Breast epithelium (tissue), 4 donors: ENCODE results near the gene UBE4B. TPM values are rescaled to one million over a fixed set of nuclear protein-coding genes. Genes with fewer than 3 reads are reported as not detected.
"Not testable (repeated sequence)": the region's sequence is repeated elsewhere in the genome, so short reads cannot be mapped to it uniquely, and the experiment has no call there.

ENCODE experiments used
- DNase-seq, 2 donors: peaks; one replicate each; pipeline ENCODE4 v3.0.0-alpha.2; 2019; ENCODE audit warnings: low spot score in 2 of 2
- H3K27ac ChIP-seq, 2 donors: fragments of 200-600 bp; sonication (generic) in 1 of 2; one replicate each; pipeline ENCODE4 v1.5.1; 2016 to 2019; ENCODE audit warnings: mild to moderate bottlenecking in 1 of 2
- H3K27me3 ChIP-seq, 2 donors: fragments of 200-600 bp; sonication (generic) in 1 of 2; one replicate each; pipeline versions ENCODE4 v1.5.1 to v1.6.0; 2017 to 2019; ENCODE audit warnings: control low read depth in 1 of 2, mild to moderate bottlenecking in 1 of 2
- H3K36me3 ChIP-seq: fragments of 200-600 bp; one replicate; pipeline ENCODE4 v1.5.1; 2019
- H3K4me1 ChIP-seq, 2 donors: fragments of 200-600 bp; sonication (generic); one replicate each; pipeline ENCODE4 v1.5.1; 2016 to 2019; ENCODE audit warnings: control low read depth in 1 of 2
- H3K4me3 ChIP-seq, 3 donors: fragments of 200-600 bp; sonication (generic); 1 replicate in 2 of 3; 2 replicates in 1 of 3; pipeline ENCODE4 v1.5.1; 2016 to 2019; ENCODE audit warnings: mild to moderate bottlenecking in 3 of 3, moderate library complexity in 2 of 3
- H3K9me3 ChIP-seq, 2 donors: fragments of 200-600 bp; sonication (generic) in 1 of 2; one replicate each; pipeline ENCODE4 v1.5.1; 2016 to 2019; ENCODE audit warnings: control low read depth in 1 of 2
- CTCF ChIP-seq, 3 donors: fragments of 450-650 bp; IDR thresholded peaks; one replicate each; pipeline ENCODE4 v1.5.1; 2016 to 2017; ENCODE audit warnings: antibody characterized with exemption in 3 of 3, mild to moderate bottlenecking in 3 of 3, moderate library complexity in 3 of 3
- POLR2A ChIP-seq: fragments of 450-650 bp; IDR thresholded peaks from one replicate; pipeline ENCODE4 v1.6.1; 2016; ENCODE audit warnings: antibody characterized with exemption, mild to moderate bottlenecking, moderate library complexity
- POLR2AphosphoS5 ChIP-seq, 3 donors: sonication (generic); formaldehyde crosslinking; IDR thresholded peaks; one replicate each; pipeline ENCODE4 v1.6.1; 2017; ENCODE audit warnings: antibody characterized with exemption in 3 of 3
- intact Hi-C: fragments of 100-400 bp; cut with DNase I; formaldehyde crosslinking; loops from one replicate; pipeline ENCODE4 v1.15.1; 2023; ENCODE audit warnings: low total_unique reads
- total RNA-seq, 3 donors: library from RNA; depleted of rRNA; stranded (reverse); fragments of >200 nt; gene quantifications; one replicate each; pipeline ENCODE4 v1.1.0, GENCODE V29; 2016

UBE4B gene
- total RNA-seq, 3 donors from 2014 or later: 36.4 to 43.4 (median 41.7) TPM

- no peak for DNase-seq
- TF ChIP-seq POLR2A (no peak), CTCF (IDR thresholded peaks at IDR 0.05) (no peak), POLR2AphosphoS5 (IDR thresholded peaks at IDR 0.05) (no peak)
- intact Hi-C loops: no loop called here
- H3K36me3 ChIP-seq: no peaks in the 10 kb centered on the region
- no peak overlapping the region for H3K27ac ChIP-seq
- no peaks in the 10 kb centered on the region for H3K4me1 ChIP-seq
- H3K27me3 ChIP-seq: no peaks in the 10 kb centered on the region
- H3K9me3 ChIP-seq: no peaks in the 10 kb centered on the region
- H3K4me3 ChIP-seq: no peak overlapping the region
Observed at GRCh38 chr1:10022656-10023055, 10.1 kb upstream of the UBE4B start.

GRCh38 chr1:10025354-10025753 lies 7.4 kb upstream of the UBE4B start:
- H3K27ac ChIP-seq: no peak overlapping the region
- H3K4me3 ChIP-seq: no peak overlapping the region
- H3K27me3 ChIP-seq: no peaks in the 10 kb centered on the region
- no peaks in the 10 kb centered on the region for H3K4me1 ChIP-seq
- TF ChIP-seq CTCF (IDR thresholded peaks at IDR 0.05): no peak
- TF ChIP-seq POLR2A: no peak
- TF ChIP-seq POLR2AphosphoS5 (IDR thresholded peaks at IDR 0.05): no peak
- intact Hi-C loops: no loop called here
- H3K9me3 ChIP-seq: no peaks in the 10 kb centered on the region
- DNase-seq: no peak
- no peaks in the 10 kb centered on the region for H3K36me3 ChIP-seq

- intact Hi-C loops: no loop called here
- no peak for DNase-seq
- Histone ChIP-seq H3K36me3 (no peaks in the 10 kb centered on the region), H3K9me3 (no peaks in the 10 kb centered on the region), H3K4me3 (no peak overlapping the region), H3K27me3 (no peaks in the 10 kb centered on the region), H3K4me1 (no peaks in the 10 kb centered on the region), H3K27ac (no peak overlapping the region)
- TF ChIP-seq CTCF (IDR thresholded peaks at IDR 0.05) (no peak), POLR2A (no peak), POLR2AphosphoS5 (IDR thresholded peaks at IDR 0.05) (no peak)
Observed at GRCh38 chr1:10027027-10027426, 5.7 kb upstream of the UBE4B start.

- DNase-seq, H3K9me3 ChIP-seq, H3K4me3 ChIP-seq, intact Hi-C loops, H3K36me3 ChIP-seq, H3K27ac ChIP-seq, H3K4me1 ChIP-seq, H3K27me3 ChIP-seq: not testable (repeated sequence)
Observed at GRCh38 chr1:10028956-10029500, 3.7 kb upstream of the UBE4B start.

GRCh38 chr1:10031461-10031860 lies 1.3 kb upstream of the UBE4B start:
- no peak overlapping the region for H3K4me3 ChIP-seq
- intact Hi-C loops: no loop called here

More at GRCh38 chr1:10031461-10031860, 1.3 kb upstream of the UBE4B start:
- TF ChIP-seq POLR2AphosphoS5 (IDR thresholded peaks at IDR 0.05) (no peak), POLR2A (no peak), CTCF (IDR thresholded peaks at IDR 0.05) (no peak)
- Histone ChIP-seq H3K27ac (no peak overlapping the region), H3K4me1 (peaks cover 2 to 12% of the 10 kb centered on the region in 2 donors), H3K27me3 (no peaks in the 10 kb centered on the region), H3K36me3 (no peaks in the 10 kb centered on the region), H3K9me3 (no peaks in the 10 kb centered on the region)
- no peak for DNase-seq
